ENCODE results near the gene PCDHAC2.

PCDHAC2 gene

DNA sequence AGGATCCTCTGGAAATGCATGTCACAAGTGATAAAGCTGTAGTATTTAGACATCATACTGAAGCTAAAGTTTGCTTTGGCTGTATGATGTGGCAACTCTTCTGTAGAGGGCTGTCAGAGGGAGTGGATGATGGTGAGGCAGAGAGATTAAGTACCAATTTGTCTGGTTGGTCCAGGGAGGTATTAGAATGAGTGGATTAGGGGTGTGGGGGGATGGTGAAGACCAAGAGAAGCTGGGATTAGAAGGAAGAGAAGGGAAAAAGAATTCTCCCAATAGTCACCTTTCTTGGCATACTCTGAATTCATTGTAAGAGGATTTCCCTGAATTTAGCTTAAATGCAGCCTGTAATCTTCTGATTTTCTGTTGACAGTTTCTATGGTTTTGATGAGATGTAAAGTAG lies 3.6 kb downstream of the PCDHAC2 start:
- TF ChIP-seq, protein P1, sequence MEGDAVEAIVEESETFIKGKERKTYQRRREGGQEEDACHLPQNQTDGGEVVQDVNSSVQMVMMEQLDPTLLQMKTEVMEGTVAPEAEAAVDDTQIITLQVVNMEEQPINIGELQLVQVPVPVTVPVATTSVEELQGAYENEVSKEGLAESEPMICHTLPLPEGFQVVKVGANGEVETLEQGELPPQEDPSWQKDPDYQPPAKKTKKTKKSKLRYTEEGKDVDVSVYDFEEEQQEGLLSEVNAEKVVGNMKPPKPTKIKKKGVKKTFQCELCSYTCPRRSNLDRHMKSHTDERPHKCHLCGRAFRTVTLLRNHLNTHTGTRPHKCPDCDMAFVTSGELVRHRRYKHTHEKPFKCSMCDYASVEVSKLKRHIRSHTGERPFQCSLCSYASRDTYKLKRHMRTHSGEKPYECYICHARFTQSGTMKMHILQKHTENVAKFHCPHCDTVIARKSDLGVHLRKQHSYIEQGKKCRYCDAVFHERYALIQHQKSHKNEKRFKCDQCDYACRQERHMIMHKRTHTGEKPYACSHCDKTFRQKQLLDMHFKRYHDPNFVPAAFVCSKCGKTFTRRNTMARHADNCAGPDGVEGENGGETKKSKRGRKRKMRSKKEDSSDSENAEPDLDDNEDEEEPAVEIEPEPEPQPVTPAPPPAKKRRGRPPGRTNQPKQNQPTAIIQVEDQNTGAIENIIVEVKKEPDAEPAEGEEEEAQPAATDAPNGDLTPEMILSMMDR (IDR thresholded peaks at IDR 0.05; ENCODE audit: low read depth, low read length, missing control alignments) = no peak

DNA sequence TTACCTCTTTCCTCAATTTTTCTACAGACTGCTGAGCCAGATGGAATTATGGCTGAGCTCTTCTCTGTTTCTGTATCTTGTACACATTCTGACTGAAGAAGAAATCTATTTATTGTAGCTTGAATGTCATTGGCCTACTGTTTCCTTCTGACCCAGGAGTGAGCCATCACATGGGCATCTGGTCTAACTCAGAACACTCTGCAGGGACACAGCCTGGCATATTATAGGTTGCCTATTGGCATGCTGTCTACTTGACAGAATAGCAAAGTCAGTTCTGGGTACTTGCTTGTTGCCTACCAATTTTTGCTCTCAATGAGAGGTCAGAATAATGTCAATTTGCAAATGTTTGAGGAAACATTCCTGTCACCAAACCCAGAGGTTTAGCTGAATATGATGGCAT lies 7.3 kb downstream of the PCDHAC2 start:
- no peak overlapping the region for H3K4me3 ChIP-seq (ENCODE audit: low read depth, low read length)
- no peak for DNase-seq (ENCODE audit: low read depth)
- TF ChIP-seq, protein P1 (IDR thresholded peaks at IDR 0.05; ENCODE audit: low read depth, low read length, missing control alignments) = no peak

More for the DNA sequence above, 3.6 kb downstream of the PCDHAC2 start:
- H3K4me3 ChIP-seq (ENCODE audit: low read depth, low read length) = no peak overlapping the region
- no peak for DNase-seq (ENCODE audit: low read depth)

DNA sequence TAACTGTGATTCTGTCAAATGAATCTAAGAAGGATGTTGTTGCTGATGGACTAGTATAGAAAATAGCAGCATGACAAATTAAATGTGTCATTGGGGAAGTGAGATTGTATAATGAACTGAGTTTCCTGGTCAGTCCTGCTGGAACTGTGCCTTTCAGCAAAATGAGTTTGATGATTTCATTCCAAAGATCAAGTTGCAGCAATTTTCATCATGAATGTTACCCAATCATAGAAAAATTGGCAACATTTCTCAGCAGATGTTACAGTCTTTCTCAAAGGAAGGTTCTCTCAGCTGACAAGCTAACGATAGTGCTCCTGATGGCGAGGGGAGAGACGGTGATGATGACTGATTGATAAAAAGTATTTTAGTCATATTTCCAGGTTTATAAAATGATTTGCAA lies 10.7 kb downstream of the PCDHAC2 start:
- no peak overlapping the region for H3K4me3 ChIP-seq (ENCODE audit: low read depth, low read length)
- no peak for DNase-seq (ENCODE audit: low read depth)
- TF ChIP-seq, protein P1 (IDR thresholded peaks at IDR 0.05; ENCODE audit: low read depth, low read length, missing control alignments) = no peak

DNA sequence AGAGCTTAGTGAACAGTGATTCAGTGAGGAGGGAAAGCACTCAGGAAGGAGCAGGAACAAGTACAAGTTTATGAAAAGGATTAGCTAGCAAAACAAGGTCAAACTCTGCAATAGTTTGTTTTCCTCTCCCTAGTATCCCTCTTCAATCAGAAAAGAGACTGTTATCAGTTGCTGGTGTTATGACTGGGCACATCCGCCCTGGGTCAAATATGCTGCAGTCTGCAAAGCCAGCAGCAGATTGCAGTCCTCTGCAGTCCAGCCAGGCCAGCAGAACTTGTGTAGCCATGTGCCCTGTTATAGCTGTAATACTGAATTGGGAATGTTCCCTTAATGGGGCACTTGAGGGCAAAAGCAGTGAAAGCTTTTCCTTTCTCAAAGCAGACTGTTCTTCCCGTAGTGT lies 12.0 kb downstream of the PCDHAC2 start:
- TF ChIP-seq, protein P1 (IDR thresholded peaks at IDR 0.05; ENCODE audit: low read depth, low read length, missing control alignments) = no peak
- no peak for DNase-seq (ENCODE audit: low read depth)
- no peak overlapping the region for H3K4me3 ChIP-seq (ENCODE audit: low read depth, low read length)

DNA sequence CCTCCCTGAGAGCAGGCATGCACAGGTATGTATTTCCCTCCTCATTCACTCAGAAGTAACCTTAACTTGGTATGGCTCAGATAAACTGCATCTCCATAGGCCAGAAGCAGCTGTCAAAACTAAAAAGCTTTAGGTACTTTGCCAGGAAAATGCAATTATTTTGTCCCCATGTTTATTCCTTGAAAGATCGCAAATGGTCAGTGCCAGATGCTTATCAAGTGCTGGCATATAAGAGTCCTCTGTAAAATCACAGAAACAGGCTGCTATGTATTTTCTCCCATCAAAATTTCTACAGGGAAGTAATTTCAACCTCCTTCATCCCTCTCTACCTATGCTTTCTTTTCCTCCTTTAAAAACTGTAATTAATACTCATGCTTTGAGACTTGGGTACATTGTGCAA lies 12.7 kb downstream of the PCDHAC2 start:
- TF ChIP-seq, protein P1 (IDR thresholded peaks at IDR 0.05; ENCODE audit: low read depth, low read length, missing control alignments) = no peak
- DNase-seq (ENCODE audit: low read depth) = no peak
- no peak overlapping the region for H3K4me3 ChIP-seq (ENCODE audit: low read depth, low read length)

DNA sequence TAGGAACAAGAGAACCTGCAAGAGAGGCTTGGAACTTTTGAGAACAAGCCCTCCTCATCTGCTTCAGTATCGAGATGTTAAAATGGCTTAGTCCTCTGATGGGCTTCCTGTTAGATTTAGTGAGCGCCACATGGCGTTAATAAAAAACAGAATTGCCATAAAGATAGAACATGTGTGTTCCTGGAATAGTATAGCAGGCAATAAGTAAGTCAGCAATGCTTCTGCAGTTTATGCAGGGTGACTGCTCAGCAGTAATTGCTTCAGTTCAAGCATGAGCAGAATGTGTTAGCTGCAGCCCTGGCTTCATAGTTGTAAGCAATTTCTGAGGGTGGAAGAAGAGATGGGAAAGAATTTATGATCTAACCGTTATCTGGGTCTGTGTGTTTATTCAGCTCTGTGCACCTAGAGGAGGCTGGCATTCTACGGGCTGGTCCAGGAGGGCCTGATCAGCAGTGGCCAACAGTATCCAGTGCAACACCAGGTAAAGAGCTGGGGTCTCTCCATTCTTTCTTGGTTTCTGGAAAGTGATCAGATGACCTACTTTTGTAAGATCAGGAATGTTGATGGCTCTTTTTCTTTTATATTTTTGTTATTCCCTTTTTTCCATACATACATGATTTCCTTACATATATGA lies 15.9 kb downstream of the PCDHAC2 start:
- TF ChIP-seq, protein P1 (IDR thresholded peaks at IDR 0.05; ENCODE audit: low read depth, low read length, missing control alignments) = no peak
- DNase-seq (ENCODE audit: low read depth) = no peak
- H3K4me3 ChIP-seq (ENCODE audit: low read depth, low read length) = no peak overlapping the region

DNA sequence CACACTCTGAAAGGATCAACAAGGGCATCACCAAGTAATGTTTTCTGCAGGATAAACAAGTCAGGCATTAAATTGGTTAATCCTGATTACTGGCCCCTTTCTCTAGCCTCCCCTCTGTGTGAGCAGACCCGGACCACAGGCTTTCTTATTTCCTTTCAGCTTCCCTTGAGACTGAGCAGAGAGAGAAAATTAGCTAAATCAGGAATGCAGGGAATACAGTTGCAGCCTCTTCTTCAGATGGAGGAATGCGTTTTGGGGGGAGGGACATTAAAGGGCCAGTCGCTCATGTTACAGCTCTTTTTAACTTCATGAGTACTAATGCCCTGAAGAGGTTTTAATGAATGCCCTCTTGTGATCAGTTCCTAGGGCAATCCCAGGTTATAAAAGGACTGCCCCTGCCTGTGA lies 19.8 kb downstream of the PCDHAC2 start:
- H3K4me3 ChIP-seq (ENCODE audit: low read depth, low read length) = no peak overlapping the region

More for the DNA sequence above, 19.8 kb downstream of the PCDHAC2 start:
- DNase-seq (ENCODE audit: low read depth) = no peak
- TF ChIP-seq, protein P1 (IDR thresholded peaks at IDR 0.05; ENCODE audit: low read depth, low read length, missing control alignments) = no peak

All from GM12864 (cell line).